NCI-H748 (cell line): ENCODE results near the gene BIRC2.

Experiments used
- DNase-seq: peaks from one replicate; lab custom pipeline; 2025; ENCODE audit not compliant: unreplicated experiment; lab: John Stamatoyannopoulos, UW

BIRC2 gene

GRCh38 chr11:102399189-102399588 is 52.2 kb downstream of the BIRC2 start:
- no peak for DNase-seq

DNA sequence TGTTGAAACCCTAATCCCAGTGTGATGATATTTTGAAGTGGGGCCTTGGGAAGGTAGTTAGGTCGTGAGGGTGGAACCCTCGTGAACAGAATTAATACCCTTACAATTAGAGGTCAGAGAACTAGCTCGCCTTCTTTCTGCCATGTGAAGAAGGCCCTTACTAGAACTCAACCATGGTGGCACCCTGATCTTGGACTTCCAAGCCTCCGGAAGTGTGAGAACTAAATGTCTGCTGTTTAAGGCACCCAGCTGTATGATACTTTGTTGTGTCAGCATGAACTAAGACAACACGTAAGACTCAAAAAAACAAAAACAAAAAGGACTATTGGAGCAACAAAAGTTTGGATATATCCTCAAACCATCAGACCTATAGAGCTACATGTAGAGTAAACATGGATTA is 53.6 kb downstream of the BIRC2 start:
- DNase-seq: no peak

GRCh38 chr11:102401905-102402304 is 54.9 kb downstream of the BIRC2 start:
- no peak for DNase-seq

DNA sequence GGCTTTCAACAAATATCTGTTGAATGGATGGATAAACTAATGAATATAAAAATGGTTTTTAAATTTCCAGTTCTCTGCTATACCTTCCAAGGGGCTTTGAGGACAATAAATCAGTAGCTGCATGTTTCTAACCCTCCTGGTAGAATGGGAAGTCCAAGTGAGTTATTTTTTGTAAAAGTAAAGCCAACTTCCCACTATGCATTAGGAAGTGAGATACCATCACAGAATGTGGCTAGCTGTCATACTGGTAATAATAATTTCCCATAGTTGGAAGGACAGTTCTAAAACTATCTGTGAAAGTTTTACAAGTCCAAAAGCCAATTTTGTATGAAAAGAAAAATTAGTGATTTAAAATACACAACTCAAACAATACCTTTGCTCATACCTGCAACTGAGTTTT is 55.5 kb downstream of the BIRC2 start:
- no peak for DNase-seq

DNA sequence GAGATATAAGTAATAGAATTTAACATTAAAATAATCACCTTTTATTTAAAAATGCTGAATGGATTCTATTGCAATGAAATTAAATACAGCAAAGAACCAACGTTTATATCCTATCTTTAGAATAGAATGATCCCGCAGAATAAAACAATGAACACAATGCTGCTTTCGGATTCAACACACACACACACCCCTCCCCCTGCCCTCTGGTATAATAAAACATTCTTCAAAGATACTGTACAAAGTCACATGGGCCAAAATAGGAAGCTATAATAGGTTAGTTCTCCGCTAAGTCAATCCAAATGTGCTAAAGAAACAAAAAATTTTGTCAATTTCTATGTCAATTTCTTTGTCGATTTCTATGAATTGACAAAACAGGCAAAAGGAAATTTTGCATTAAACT is 58.5 kb downstream of the BIRC2 start:
- no peak for DNase-seq

GRCh38 chr11:102406099-102406498 is 59.1 kb downstream of the BIRC2 start:
- DNase-seq: no peak

- no peak for DNase-seq
These were observed 60.9 kb downstream of the BIRC2 start for GRCh38 chr11:102407901-102408300.

DNA sequence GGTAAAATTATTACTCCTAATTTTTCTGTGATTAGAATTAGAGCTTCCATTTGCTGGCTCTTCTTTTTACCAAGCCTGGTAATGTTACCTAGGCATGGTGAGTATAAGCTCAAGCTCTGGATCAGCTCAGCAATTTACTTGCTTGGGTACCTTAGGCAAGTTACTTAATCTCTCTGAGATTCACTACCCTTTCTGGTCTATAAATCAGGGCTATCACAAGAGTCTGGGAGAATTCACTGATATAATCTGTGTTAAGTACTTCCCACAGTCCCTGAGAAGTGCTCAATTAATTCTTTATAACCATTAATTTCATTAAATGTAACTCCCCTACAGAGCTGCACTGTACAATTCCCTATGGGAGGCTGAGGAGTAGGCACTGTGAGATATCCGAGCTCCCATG is 61.3 kb downstream of the BIRC2 start:
- no peak for DNase-seq

DNA sequence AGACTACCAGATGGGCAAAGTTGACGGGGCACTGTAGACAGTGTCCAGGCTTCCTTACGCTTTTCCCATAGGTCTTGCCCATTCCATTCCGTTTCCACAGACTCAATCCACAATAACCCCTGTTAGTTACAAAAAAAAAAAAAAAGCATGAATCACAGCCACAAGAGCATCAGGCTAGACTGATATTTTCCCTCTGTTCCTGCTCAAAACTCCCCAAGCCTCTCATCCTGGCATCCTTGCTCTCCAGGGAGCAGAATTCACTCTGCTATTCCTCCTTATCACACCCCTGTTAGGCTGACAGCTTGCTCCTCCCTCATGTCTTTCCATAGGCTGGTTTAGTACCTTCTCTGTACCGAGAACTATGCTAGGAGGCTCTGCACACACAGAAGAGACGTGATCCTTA is 63.4 kb downstream of the BIRC2 start:
- no peak for DNase-seq

DNA sequence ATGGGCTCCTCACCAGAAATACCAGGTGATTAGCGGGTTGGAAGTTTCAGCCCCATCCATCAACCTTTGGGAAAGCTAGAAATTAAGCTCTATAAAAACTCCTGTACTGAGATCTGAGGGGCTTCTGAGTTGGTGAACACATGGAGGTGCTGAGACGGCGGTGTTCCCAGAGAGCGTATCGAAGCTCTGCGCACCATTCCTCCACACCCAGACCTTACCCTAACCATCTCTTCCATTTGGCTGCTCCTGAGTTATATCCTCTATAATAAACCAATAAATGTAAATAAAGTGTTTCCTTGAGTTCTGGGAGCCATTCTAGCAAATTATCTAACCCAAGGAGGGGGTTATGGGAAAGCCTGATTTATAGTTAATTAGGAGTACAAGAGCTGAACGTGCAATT is 64.1 kb downstream of the BIRC2 start:
- no peak for DNase-seq

DNA sequence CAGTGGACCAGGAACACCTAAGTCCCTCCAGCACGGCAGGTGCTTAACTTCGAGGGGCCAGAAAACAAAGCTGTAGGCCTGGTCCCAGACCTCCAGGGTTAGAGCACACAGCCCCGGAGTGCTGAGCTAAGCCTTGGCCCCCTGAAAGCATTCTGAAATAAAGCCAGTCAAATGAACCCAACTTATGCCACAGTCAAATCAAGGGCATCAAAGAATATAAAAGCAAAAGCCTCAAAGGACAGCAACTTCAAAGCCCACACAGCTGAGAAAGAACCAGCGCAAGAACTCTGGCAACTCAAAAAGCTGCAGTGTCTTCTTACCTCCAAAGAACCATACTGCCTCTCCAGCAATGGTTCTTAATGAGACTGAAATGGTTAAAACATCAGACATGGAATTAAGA is 66.5 kb downstream of the BIRC2 start:
- no peak for DNase-seq

GRCh38 chr11:102414559-102414958 is 67.5 kb downstream of the BIRC2 start:
- DNase-seq: peak; percentile 66

- no peak for DNase-seq
These were observed 68.4 kb downstream of the BIRC2 start for GRCh38 chr11:102415304-102415916.

DNA sequence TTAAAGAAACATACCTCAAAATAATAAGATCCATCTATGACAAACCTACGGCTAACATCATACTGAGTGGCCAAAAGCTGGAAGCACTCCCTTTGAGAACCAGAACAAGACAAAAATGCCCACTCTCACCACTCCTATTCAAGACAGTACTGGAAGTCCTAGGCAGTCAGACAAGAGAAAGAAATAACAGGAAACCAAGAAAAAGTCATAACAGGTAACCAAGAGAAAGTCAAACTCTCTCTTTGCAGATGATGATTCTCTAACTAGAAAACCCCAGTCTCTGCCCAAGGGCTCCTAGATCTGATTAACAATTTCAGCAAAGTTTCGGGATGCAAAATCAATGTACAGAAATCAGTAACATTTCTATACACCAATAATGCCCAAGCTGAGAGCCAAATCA is 70.0 kb downstream of the BIRC2 start:
- DNase-seq: no peak

DNA sequence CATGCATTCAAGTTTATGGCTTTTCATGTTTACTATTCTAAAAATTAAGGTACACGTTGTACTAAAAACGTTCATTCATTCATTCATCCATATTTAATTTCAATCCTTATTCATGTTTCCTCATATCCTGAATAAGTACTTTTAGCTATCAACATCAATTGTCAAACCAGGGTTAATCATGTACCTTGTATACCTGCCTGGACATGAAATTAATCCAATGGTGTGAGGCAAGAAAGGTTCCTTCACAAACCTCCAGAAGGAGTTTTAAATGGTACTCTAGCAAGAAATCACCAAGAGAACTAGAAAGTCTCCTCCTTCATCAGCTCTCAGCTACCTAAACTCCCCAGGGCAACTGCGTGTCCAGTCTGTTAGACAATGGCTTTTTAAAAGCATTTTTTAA is 72.2 kb downstream of the BIRC2 start:
- no peak for DNase-seq

DNA sequence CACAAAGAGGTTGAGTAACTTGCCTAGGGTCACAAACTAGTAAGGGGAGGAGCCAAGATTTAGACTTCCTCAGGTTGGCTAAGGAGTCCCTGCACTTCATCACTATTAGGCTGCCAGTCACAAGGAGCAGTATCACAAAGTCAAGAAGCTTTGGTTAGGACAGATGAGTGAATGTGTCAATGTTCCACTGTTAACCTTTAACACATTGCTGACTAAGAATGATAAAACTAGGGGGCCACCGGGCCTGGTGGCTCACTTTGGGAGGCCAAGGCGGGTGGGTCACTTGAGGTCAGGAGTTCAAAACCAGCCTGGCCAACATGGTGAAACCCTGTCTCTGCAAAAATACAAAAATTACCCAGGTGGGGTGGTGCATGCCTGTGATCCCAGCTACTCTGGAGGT is 73.5 kb downstream of the BIRC2 start:
- no peak for DNase-seq

DNA sequence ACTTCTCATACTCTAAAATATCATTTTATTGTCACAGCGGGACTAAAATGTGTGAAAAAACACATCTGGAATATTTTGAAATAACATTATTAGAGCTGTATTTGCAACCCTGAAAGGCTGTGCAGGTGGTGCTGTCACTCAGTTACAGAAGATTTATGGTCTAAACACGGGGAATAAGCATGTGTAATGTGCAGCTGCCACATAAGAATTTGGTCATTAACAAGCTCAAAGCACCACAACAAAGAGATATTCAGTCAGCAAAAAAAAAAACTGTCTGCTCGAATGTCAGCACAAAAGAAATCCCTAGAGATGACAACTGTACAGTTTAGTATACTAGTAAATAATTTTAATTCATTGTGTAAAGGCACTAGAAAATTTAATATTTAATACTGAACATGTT is 74.2 kb downstream of the BIRC2 start:
- peak; percentile 84 for DNase-seq

GRCh38 chr11:102422817-102423712 is 76.1 kb downstream of the BIRC2 start:
- DNase-seq: peak; percentile 21

DNA sequence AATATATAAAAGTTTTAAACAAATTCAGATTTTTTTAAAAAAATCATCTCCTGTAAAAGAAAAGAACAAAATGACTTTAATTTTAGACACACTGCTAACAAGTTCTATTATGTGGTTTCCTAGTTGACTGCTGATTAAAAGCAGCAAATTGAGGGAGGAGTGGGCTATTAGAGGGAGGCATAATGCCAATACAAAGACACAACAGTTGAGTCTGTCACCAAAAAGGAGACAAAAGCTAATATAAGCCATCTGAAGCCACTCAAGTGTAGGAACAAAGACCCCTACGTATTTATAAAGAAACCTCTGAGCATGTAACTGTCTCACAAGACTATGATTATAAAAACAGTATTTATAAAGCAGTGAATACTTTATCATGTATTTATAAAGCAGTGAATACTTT is 76.9 kb downstream of the BIRC2 start:
- DNase-seq: peak; percentile 67

DNA sequence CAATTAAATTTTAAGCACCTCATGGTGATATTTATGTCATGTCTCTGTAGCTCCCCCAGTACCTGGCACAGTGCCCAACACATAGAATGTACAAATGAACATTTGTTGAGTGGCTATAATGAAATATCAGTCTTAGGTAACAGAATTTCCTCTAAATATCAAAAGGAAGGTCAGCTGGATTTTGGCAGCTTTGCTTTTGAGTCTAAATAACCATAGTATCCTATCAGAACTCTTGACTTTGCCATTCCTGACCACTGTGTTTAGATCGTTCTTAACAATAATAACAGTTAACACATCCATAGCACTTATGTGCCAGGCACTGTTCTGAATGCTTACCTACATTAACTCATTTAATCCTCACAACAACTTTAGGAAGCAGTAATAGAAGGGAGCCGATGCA is 79.0 kb downstream of the BIRC2 start:
- DNase-seq: peak; percentile 23

GRCh38 chr11:102426570-102426969 is 79.6 kb downstream of the BIRC2 start:
- DNase-seq: no peak

- no peak for DNase-seq
These were observed 80.1 kb downstream of the BIRC2 start for GRCh38 chr11:102427068-102427467.
